SK-N-SH treated with all-trans-retinoic acid at 6 μM for 48 hours (cell line): ENCODE data around the gene ARID5A.

Experiments
- ATAC-seq: fragments of 200-7000 bp; cut with Tn5 transposase; 3 replicates; pipeline ENCODE4 v1.9.1; 2020; ENCODE audit warnings: mild to moderate bottlenecking, moderate library complexity
- ARNTL ChIP-seq: fragments of 450-650 bp; formaldehyde crosslinking; IDR thresholded peaks from 2 replicates; pipeline ENCODE4 v1.5.0; 2020; ENCODE audit warnings: low read depth, mild to moderate bottlenecking, moderate library complexity, borderline replicate concordance
- BACH2 ChIP-seq: fragments of 250-450 bp; sonication (Bioruptor Pico); IDR thresholded peaks from 2 replicates; pipeline ENCODE4 v1.9.0; 2021; ENCODE audit warnings: mild to moderate bottlenecking, borderline replicate concordance
- CREB5 ChIP-seq: fragments of 250-450 bp; sonication (Bioruptor Pico); IDR thresholded peaks from 2 replicates; pipeline ENCODE4 v1.5.1; 2020; ENCODE audit warnings: low read depth, mild to moderate bottlenecking, moderate library complexity
- CSDC2 ChIP-seq: fragments of 250-450 bp; sonication (Bioruptor Pico); IDR thresholded peaks from 2 replicates; pipeline ENCODE4 v1.5.0; 2020; ENCODE audit warnings: mild to moderate bottlenecking, moderate library complexity
- CSRNP3 ChIP-seq: fragments of 250-450 bp; sonication (Bioruptor Pico); IDR thresholded peaks from 2 replicates; pipeline ENCODE4 v1.5.1; 2021; ENCODE audit warnings: mild to moderate bottlenecking, moderate library complexity
- ESRRG ChIP-seq: fragments of 250-450 bp; sonication (Bioruptor Pico); IDR thresholded peaks from 2 replicates; pipeline ENCODE4 v1.6.1; 2021; ENCODE audit warnings: mild to moderate bottlenecking
- GLIS3 ChIP-seq: fragments of 250-450 bp; sonication (Bioruptor Pico); IDR thresholded peaks from 2 replicates; pipeline ENCODE4 v1.5.0; 2020; ENCODE audit warnings: mild to moderate bottlenecking, moderate library complexity
- ISL1 ChIP-seq: fragments of 250-450 bp; sonication (Bioruptor Pico); IDR thresholded peaks from 2 replicates; pipeline ENCODE4 v2.1.2; 2022; ENCODE audit warnings: mild to moderate bottlenecking, moderate library complexity
- OSR1 ChIP-seq: fragments of 250-450 bp; sonication (Bioruptor Pico); IDR thresholded peaks from 2 replicates; pipeline ENCODE4 v1.8.0; 2022; ENCODE audit warnings: moderate library complexity, mild to moderate bottlenecking, inconsistent platforms
- PATZ1 ChIP-seq: fragments of 250-450 bp; sonication (Bioruptor Pico); IDR thresholded peaks from 2 replicates; pipeline ENCODE4 v1.8.0; 2020; ENCODE audit warnings: mild to moderate bottlenecking, moderate library complexity, borderline replicate concordance
- POU6F1 ChIP-seq: fragments of 250-450 bp; sonication (Bioruptor Pico); IDR thresholded peaks from 2 replicates; pipeline ENCODE4 v1.8.0; 2021; ENCODE audit warnings: low read depth, mild to moderate bottlenecking, moderate library complexity, borderline replicate concordance
- PPARA ChIP-seq: fragments of 250-450 bp; sonication (Bioruptor Pico); IDR thresholded peaks from 2 replicates; pipeline ENCODE4 v1.5.0; 2020; ENCODE audit warnings: mild to moderate bottlenecking, borderline replicate concordance
- RARB ChIP-seq: fragments of 250-450 bp; sonication (Bioruptor Pico); IDR thresholded peaks from 2 replicates; pipeline ENCODE4 v1.8.0; 2021; ENCODE audit warnings: mild to moderate bottlenecking, moderate library complexity
- SNAI2 ChIP-seq: fragments of 250-450 bp; sonication (Bioruptor Pico); IDR thresholded peaks from 2 replicates; pipeline ENCODE4 v1.5.0; 2020; ENCODE audit warnings: mild to moderate bottlenecking, moderate library complexity
- TCF4 ChIP-seq: fragments of 250-450 bp; sonication (Bioruptor Pico); IDR thresholded peaks from 2 replicates; pipeline ENCODE4 v1.8.0; 2021; ENCODE audit warnings: mild to moderate bottlenecking, moderate library complexity, borderline replicate concordance
- TOX ChIP-seq: fragments of 250-450 bp; sonication (Bioruptor Pico); IDR thresholded peaks from 2 replicates; pipeline ENCODE4 v1.8.0; 2021; ENCODE audit warnings: mild to moderate bottlenecking, moderate library complexity, borderline replicate concordance
- TSHZ2 ChIP-seq: fragments of 250-450 bp; sonication (Bioruptor Pico); IDR thresholded peaks from 2 replicates; pipeline ENCODE4 v1.5.0; 2020; ENCODE audit warnings: mild to moderate bottlenecking, moderate library complexity
- ZC3H10 ChIP-seq: fragments of 250-450 bp; sonication (Bioruptor Pico); IDR thresholded peaks from 2 replicates; pipeline ENCODE4 v1.5.1; 2021; ENCODE audit warnings: mild to moderate bottlenecking, moderate library complexity
- ZFP3 ChIP-seq: fragments of 250-450 bp; sonication (Bioruptor Pico); IDR thresholded peaks from 2 replicates; pipeline ENCODE4 v1.5.0; 2020; ENCODE audit warnings: mild to moderate bottlenecking, moderate library complexity
- ZFP30 ChIP-seq: fragments of 450-650 bp; formaldehyde crosslinking; IDR thresholded peaks from 2 replicates; pipeline ENCODE4 v1.5.0; 2022; ENCODE audit warnings: mild to moderate bottlenecking, moderate library complexity
- ZNF565 ChIP-seq: fragments of 450-650 bp; formaldehyde crosslinking; conservative IDR thresholded peaks from 2 replicates; pipeline ENCODE4 v1.5.0; 2020; ENCODE audit warnings: low read depth, mild to moderate bottlenecking, moderate library complexity
- ZNF70 ChIP-seq: fragments of 450-650 bp; formaldehyde crosslinking; IDR thresholded peaks from 2 replicates; pipeline ENCODE4 v1.5.0; 2020; ENCODE audit warnings: mild to moderate bottlenecking, moderate library complexity
- ZNF8 ChIP-seq: fragments of 450-650 bp; formaldehyde crosslinking; IDR thresholded peaks from 2 replicates; pipeline ENCODE4 v1.5.0; 2020; ENCODE audit warnings: mild to moderate bottlenecking, moderate library complexity

Gene ARID5A

GRCh38 chr2:96489663-96490062 lies 46.9 kb upstream of the ARID5A start:
- no peak for ATAC-seq
- TF ChIP-seq ISL1 (CRISPR knock-in tag) (no peak), TCF4 (CRISPR knock-in tag) (no peak), SNAI2 (CRISPR knock-in tag) (no peak), ESRRG (CRISPR knock-in tag) (no peak), ZC3H10 (CRISPR knock-in tag) (no peak), CSDC2 (no peak), ZNF8 (no peak), ZNF565 (no peak), PPARA (no peak)

- TF ChIP-seq SNAI2 (CRISPR knock-in tag) (no peak), CREB5 (CRISPR knock-in tag) (no peak), BACH2 (CRISPR knock-in tag) (no peak), ZFP30 (no peak), ARNTL (CRISPR knock-in tag) (no peak), ZC3H10 (CRISPR knock-in tag) (no peak), PPARA (no peak), CSRNP3 (CRISPR knock-in tag) (no peak), TOX (CRISPR knock-in tag) (no peak), RARB (CRISPR knock-in tag) (no peak), TSHZ2 (CRISPR knock-in tag) (no peak), ZNF565 (no peak), ZNF8 (no peak), ZFP3 (CRISPR knock-in tag) (no peak), OSR1 (no peak)
- no peak for ATAC-seq
Observed at GRCh38 chr2:96491860-96492497, 44.6 kb upstream of the ARID5A start.

- TF ChIP-seq PPARA: no peak
- no peak for TF ChIP-seq CSDC2
- no peak for ATAC-seq
Observed at GRCh38 chr2:96493072-96493471, 43.5 kb upstream of the ARID5A start.

- ATAC-seq: no peak
- TF ChIP-seq ESRRG (CRISPR knock-in tag) (no peak), ZNF565 (no peak), CSDC2 (no peak), RARB (CRISPR knock-in tag) (no peak), TCF4 (CRISPR knock-in tag) (no peak), TSHZ2 (CRISPR knock-in tag) (no peak), PATZ1 (CRISPR knock-in tag) (no peak), PPARA (no peak), POU6F1 (CRISPR knock-in tag) (no peak), ARNTL (CRISPR knock-in tag) (no peak), BACH2 (CRISPR knock-in tag) (no peak), ZFP30 (no peak), GLIS3 (CRISPR knock-in tag) (no peak), ZNF8 (no peak), ISL1 (CRISPR knock-in tag) (no peak), ZNF70 (CRISPR knock-in tag) (no peak), OSR1 (no peak)
Observed at GRCh38 chr2:96494188-96494587, 42.4 kb upstream of the ARID5A start.
